ENCODE results near the gene IL33.
A peak's percentile ranks its signal among the peaks of the same experiment; 100 is the strongest.

IL33 gene

DNA sequence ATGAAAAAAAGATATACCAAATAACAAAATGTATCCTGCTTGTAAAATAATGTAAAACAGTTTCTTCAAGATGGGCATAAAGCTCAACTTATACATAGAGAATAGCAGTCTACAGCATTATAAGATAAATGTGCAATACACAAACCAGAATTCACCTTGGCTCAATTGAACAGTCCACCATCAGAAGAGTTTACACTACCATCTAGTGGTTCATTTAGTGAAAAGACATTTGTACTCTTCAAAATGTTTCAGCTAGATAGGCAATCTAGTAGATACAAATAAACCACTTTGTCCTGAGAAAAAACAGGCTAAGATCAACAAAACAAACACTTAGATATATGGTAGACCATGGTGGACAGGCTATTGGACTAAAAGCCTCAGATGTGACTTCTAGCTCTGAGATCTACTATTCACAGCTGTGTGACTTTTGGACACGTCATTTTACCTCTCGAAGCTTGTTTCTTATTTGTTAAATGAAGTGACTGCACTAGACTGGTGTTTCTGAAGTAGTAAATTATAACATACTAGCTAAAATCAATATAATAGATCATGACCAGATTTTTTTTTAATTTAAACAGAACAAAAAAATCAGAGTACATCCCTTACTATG lies 90.5 kb downstream of the IL33 start:
- H3K9me3 ChIP-seq = no peaks in the 10 kb centered on the region
- no peaks in the 10 kb centered on the region for H3K4me1 ChIP-seq
- intact Hi-C loops (cut with DNase I; ENCODE audit: low total_unique reads) = loop anchor here (5.0 to 10.0 kb wide), 2 partner anchors 109 to 251 kb away; no protein-coding TSS in a partner anchor
- H3K36me3 ChIP-seq = no peaks in the 10 kb centered on the region
- H3K27ac ChIP-seq = no peak overlapping the region
- TF ChIP-seq, protein P1, sequence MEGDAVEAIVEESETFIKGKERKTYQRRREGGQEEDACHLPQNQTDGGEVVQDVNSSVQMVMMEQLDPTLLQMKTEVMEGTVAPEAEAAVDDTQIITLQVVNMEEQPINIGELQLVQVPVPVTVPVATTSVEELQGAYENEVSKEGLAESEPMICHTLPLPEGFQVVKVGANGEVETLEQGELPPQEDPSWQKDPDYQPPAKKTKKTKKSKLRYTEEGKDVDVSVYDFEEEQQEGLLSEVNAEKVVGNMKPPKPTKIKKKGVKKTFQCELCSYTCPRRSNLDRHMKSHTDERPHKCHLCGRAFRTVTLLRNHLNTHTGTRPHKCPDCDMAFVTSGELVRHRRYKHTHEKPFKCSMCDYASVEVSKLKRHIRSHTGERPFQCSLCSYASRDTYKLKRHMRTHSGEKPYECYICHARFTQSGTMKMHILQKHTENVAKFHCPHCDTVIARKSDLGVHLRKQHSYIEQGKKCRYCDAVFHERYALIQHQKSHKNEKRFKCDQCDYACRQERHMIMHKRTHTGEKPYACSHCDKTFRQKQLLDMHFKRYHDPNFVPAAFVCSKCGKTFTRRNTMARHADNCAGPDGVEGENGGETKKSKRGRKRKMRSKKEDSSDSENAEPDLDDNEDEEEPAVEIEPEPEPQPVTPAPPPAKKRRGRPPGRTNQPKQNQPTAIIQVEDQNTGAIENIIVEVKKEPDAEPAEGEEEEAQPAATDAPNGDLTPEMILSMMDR (IDR thresholded peaks at IDR 0.05) = peak; percentile 54 to 69
- no peak overlapping the region for H3K4me3 ChIP-seq
- DNase-seq = no peak
- H3K27me3 ChIP-seq = no peaks in the 10 kb centered on the region
